Muscle of leg (tissue), 11 donors: ENCODE results near the gene SNUPN. TPM values are rescaled to one million over a fixed set of nuclear protein-coding genes. Genes with fewer than 3 reads are reported as not detected.

Experiments
- DNase-seq: peaks from one replicate; pipeline ENCODE4 v3.0.0; 2013
- H3K27ac ChIP-seq: one replicate; pipeline ENCODE4 v1.5.1; 2013; ENCODE audit warnings: mild to moderate bottlenecking, low read length, control low read depth
- H3K27me3 ChIP-seq: one replicate; pipeline ENCODE4 v1.6.1; 2013; ENCODE audit warnings: low read length; ENCODE audit not compliant: control insufficient read depth, insufficient read depth
- H3K36me3 ChIP-seq: one replicate; pipeline ENCODE4 v1.6.1; 2013; ENCODE audit warnings: low read length; ENCODE audit not compliant: control insufficient read depth, insufficient read depth
- H3K4me1 ChIP-seq: one replicate; pipeline ENCODE4 v1.6.1; 2013; ENCODE audit warnings: low read length; ENCODE audit not compliant: control insufficient read depth, insufficient read depth
- H3K4me3 ChIP-seq: one replicate; pipeline ENCODE4 v1.5.1; 2013; ENCODE audit warnings: low read length, control low read depth
- H3K9me3 ChIP-seq: replicated peaks from 2 replicates; pipeline ENCODE4 v1.6.1; 2013; ENCODE audit warnings: low read depth, low read length; ENCODE audit not compliant: control insufficient read depth
- WGBS: methylation state at CpG from one replicate; pipeline ENCODE4 v1.1.5; 2013; ENCODE audit warnings: missing lambda C conversion rate; ENCODE audit not compliant: insufficient coverage; 5-methylcytosine and 5-hydroxymethylcytosine counted together
- polyA plus RNA-seq, 8 donors: library from polyadenylated mRNA; unstranded; fragments of 120-200 nt; gene quantifications; one replicate each; pipeline versions ENCODE4 v1.2.1 to v1.2.3, GENCODE V29; 2013; ENCODE audit warnings: inconsistent platforms in 1 of 8, low replicate concordance in 1 of 8; ENCODE audit not compliant: insufficient read length in 8 of 8, insufficient read depth in 1 of 8
- total RNA-seq: library from RNA; stranded (reverse); fragments of 120-200 nt; gene quantifications from one replicate; pipeline ENCODE4 v1.2.4, GENCODE V29; 2013

SNUPN gene
- total and polyA plus RNA-seq, 9 donors, result 18.9 to 27.6 (median 22.0) TPM

DNA sequence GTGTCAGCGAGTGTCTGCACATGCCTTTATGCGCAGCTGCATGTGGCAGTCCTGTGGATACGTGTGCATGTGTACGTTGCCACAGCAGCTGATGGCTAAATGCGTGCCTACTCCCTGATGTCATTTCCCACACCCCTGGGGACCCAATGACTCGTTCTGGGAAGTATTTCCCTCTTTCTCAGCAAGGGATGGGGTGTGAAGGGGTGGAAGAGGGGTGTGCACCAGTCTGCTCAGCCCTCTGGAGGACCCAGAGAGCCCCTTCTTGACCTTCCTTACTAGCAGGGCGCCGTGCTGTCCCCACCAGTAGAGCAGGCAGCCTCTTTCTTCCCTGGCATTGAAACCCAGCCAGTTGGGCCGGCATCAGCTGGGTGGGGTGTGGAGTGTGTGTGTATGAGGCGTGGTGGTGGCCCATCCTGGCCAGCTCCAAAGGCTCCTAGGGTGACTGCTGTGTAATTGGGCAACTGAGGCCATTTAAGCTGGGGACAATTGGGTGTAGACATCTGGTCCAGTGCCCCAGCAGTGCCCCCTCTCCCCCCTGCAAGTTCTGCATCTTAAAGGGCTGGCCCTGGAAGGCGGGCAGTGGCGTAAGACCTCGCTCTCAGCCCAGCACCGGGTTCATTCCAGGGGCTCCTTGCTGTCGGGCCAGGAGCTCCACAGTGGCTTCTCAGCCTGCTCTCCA, 41.4 kb upstream of the SNUPN start:
- no peak overlapping the region for H3K4me3 ChIP-seq

DNA sequence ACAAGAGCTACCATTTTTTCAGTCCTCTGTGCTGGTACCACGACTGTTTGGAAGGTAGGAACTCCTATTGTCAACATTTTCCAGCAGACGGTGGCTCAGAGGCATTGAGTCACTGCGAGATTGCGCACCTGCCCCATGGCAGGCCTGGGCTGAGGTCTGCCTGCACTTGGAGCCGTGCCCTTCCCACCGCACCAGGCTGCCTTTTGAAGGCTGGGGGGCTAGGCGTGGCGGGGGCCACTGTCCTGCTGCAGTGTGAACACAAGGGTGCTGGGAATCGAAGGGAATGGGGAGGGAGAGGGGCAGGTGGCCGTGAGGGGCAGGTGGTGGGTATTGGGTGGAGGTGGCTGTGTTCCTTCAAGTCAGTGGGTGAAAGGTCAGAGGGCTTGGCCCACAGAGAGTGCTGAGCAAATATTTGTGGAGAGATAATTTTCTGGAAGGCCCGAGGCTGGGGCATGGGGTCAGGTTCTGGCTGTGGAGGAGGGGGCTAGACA, 38.5 kb upstream of the SNUPN start:
- Histone ChIP-seq H3K4me1 (peaks cover 64% of the 10 kb centered on the region), H3K4me3 (no peak overlapping the region), H3K27me3 (no peaks in the 10 kb centered on the region), H3K27ac (no peak overlapping the region), H3K9me3 (no peaks in the 10 kb centered on the region), H3K36me3 (peaks cover 20% of the 10 kb centered on the region)
- no peak for DNase-seq
- 81% methylated on average over 11 of the region's 11 CpGs for whole genome bisulfite sequencing

More for the DNA sequence above, 41.4 kb upstream of the SNUPN start:
- Histone ChIP-seq H3K4me1 (peaks cover 66% of the 10 kb centered on the region), H3K27me3 (no peaks in the 10 kb centered on the region), H3K9me3 (no peaks in the 10 kb centered on the region), H3K27ac (peak overlapping the region; percentile 93), H3K36me3 (peaks cover 12% of the 10 kb centered on the region)
- 68% methylated on average over 9 of the region's 15 CpGs for WGBS
- peak; percentile 93 for DNase-seq

DNA sequence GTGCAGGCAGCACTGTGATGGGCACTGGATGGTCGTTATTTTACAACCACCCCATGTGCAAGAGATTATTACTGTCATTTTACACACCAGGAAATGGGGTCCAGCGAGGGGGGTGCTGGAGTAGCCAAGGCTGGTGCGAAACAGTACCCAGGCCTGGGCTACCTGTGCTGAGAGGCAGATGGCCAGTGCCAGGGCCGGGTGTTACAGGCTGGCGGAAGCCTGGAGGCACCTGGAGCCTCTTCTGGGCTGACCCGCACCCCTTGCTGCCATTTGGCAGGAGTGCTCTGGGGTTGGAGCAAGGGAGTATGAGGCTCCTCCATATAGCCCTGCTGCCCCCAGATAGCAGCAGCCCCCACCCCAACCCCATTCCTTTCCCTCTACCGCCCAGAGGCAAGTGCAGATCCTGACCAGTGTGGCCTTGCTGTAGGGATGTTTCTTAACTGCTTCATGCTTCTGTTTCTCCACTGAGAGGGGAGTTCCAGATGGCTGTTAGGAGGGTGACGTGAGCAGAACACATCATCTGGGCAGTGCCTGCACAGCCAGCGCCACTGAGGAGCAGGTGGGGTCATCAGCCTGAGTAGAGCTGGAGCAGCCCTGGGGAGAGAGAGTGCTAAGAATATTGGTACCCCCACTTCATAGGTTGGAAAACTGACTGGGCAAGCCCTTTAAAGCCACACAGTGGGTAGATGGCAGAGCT, 37.4 kb upstream of the SNUPN start:
- H3K4me3 ChIP-seq, result no peak overlapping the region
- peaks cover 62% of the 10 kb centered on the region for H3K4me1 ChIP-seq
- DNase-seq, result no peak
- H3K9me3 ChIP-seq, result no peaks in the 10 kb centered on the region
- no peak overlapping the region for H3K27ac ChIP-seq
- WGBS, result 100% methylated on average over 1 of the region's 9 CpGs
- no peaks in the 10 kb centered on the region for H3K27me3 ChIP-seq
- H3K36me3 ChIP-seq, result peaks cover 28% of the 10 kb centered on the region

- WGBS, result 63% methylated on average over 1 of the region's 3 CpGs
- H3K4me3 ChIP-seq, result no peak overlapping the region
- peak overlapping the region; percentile 75 for H3K27ac ChIP-seq
- H3K9me3 ChIP-seq, result no peaks in the 10 kb centered on the region
- H3K27me3 ChIP-seq, result no peaks in the 10 kb centered on the region
- H3K4me1 ChIP-seq, result peaks cover 49% of the 10 kb centered on the region
- no peak for DNase-seq
- peaks cover 38% of the 10 kb centered on the region for H3K36me3 ChIP-seq
Observed at GRCh38 chr15:75661756-75662140, 36.2 kb upstream of the SNUPN start.

DNA sequence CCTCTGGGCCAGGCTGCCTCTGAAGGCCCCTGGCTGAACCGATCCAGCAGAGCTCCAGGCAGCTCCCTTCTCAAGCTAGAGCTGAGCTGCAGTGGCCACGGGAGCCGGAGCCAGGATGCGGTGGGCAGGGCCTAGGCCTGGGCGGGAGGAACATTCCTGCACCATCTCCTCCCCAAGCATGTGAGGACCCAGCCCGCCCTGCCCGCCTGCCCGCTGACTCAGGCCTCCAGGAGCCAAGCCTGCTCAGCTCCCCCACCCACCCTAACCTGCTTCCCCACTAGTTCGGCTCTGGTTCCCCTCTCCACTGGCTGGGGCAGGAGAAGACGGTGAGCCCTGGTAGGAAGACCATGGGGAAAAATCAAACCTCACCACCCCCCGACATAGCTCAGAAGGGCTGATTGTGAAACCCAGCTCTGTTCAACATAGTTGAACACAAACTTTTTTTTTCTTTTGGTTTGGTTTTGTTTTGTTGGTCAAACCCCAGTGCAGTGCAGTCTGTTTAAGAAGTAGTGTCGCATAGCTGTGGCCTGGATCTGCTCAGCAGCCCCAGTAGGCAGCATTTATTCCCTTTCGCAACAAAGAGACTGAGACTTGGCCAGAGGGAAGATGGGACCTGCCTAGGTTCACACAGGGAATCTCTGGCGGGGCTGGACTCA, 35.7 kb upstream of the SNUPN start:
- peaks cover 44% of the 10 kb centered on the region for H3K4me1 ChIP-seq
- H3K4me3 ChIP-seq, result no peak overlapping the region
- H3K36me3 ChIP-seq, result peaks cover 42% of the 10 kb centered on the region
- H3K27ac ChIP-seq, result peak overlapping the region; percentile 78
- no peaks in the 10 kb centered on the region for H3K9me3 ChIP-seq
- 27% methylated on average over 10 of the region's 14 CpGs for WGBS
- H3K27me3 ChIP-seq, result no peaks in the 10 kb centered on the region
- DNase-seq, result peak; percentile 86

DNA sequence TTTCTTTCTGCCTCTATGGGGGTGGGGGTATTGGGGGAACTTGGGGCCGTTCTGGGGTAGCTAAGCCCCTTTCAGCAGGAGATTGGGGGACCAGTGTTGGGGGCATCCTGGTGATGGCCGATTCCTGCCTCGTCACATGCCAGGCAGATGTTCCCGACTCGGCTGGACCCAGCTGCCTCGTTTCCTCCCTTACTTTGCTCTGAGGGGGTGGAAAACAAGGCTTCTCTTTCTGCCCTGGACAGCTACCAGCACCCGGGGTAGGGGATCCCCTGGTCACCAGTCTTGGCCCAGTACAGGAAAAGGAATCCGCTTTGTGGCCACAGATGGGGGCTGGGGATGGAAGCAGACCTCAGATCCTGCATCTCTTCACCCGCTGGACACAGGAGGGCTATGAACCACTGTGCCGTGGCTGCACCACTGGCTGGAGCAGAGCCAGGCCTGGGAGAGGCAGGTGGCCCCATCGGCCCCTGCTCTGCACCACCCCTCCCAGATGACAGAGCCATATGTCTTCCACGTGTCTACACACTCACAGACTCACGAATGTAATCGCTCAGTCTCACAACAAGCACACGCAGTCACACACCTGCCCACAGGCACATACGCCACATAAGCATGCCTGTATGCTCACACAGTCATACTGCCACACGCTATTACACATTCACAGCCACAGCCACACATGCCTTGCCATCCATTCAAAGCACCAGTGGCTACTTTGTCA, 34.6 kb upstream of the SNUPN start:
- no peak for DNase-seq
- Histone ChIP-seq H3K4me1 (peaks cover 40% of the 10 kb centered on the region), H3K36me3 (peaks cover 51% of the 10 kb centered on the region), H3K27me3 (no peaks in the 10 kb centered on the region), H3K4me3 (no peak overlapping the region), H3K9me3 (no peaks in the 10 kb centered on the region), H3K27ac (peak overlapping the region; percentile 78)
- 40% methylated on average over 15 of the region's 17 CpGs for WGBS

DNA sequence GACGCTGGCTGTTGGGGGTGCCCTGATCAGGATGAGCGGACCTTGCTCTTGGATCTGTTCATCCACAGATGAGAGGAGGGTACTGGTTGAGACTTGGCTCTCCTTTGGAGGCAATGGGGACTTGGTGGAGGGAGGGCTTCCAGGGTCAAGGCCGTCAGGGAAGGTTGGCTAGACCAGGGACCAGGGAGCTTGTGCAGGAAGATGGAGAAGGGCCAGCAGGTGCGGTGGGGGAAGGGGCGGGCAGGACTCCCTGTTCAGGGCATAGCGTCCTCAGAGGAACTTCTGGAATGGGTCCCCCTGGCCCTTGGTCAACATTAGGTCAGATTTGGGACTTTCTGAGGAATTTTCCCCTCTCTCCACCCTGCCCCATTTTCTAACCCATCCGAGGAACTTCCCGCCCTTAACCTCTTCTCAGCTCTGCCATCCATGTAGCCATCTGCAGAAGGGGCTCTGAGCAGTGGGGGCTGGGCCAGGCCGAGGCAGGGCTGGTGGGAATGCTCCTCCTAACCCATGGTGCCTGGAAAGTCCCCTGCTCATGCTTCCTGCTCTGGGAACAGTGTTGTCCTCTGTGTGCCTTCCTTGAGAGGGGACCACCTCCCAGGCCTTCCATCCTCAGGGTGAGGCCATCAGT, 33.7 kb upstream of the SNUPN start:
- 71% methylated on average over 5 of the region's 9 CpGs for WGBS
- peaks cover 59% of the 10 kb centered on the region for H3K36me3 ChIP-seq
- H3K9me3 ChIP-seq, result no peaks in the 10 kb centered on the region
- H3K27me3 ChIP-seq, result no peaks in the 10 kb centered on the region
- H3K4me1 ChIP-seq, result peaks cover 42% of the 10 kb centered on the region
- H3K27ac ChIP-seq, result no peak overlapping the region
- no peak for DNase-seq
- H3K4me3 ChIP-seq, result no peak overlapping the region

DNA sequence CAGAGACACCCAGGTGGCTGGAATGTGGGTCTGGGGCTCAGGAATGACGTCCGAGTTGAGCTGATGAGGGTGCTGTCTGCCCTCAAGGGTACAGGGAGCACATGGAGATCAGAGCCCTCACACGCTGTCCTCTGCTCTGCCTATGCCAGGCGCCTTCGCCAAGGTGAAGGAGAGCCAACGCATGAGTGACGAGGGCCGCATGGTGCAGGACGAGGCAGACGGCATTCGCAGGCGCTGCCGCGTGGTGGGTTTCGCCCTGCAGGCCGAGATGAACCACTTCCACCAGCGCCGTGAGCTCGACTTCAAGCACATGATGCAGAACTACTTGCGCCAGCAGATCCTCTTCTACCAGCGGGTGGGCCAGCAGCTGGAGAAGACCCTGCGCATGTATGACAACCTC, 31.3 kb upstream of the SNUPN start:
- H3K36me3 ChIP-seq, result peaks cover 66% of the 10 kb centered on the region
- no peak overlapping the region for H3K4me3 ChIP-seq
- 92% methylated on average over 16 of the region's 22 CpGs for whole genome bisulfite sequencing
- DNase-seq, result no peak
- no peaks in the 10 kb centered on the region for H3K9me3 ChIP-seq
- peaks cover 52% of the 10 kb centered on the region for H3K4me1 ChIP-seq
- no peaks in the 10 kb centered on the region for H3K27me3 ChIP-seq
- no peak overlapping the region for H3K27ac ChIP-seq

DNA sequence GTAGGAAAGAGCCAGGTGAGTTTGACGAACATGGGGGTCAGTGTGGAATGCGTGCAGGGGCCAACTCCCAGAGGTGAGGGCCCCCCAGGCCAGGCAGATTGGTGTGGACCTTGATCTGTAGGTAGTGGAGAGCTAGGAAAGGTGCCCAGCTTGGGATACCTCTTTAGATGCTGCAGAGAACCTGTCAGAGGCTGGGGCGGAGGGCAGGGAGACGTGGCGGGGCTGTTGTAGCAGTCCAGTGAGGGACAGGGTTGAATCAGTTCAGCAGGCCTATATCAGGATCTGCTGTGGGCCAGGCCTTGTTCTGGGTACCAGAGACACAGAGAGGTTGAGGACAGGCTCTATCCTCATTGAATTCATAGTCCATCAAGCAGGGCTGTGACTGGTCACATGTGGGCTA, 30.8 kb upstream of the SNUPN start:
- Histone ChIP-seq H3K4me3 (no peak overlapping the region), H3K27ac (no peak overlapping the region), H3K36me3 (peaks cover 69% of the 10 kb centered on the region), H3K27me3 (no peaks in the 10 kb centered on the region), H3K4me1 (peaks cover 52% of the 10 kb centered on the region), H3K9me3 (no peaks in the 10 kb centered on the region)
- no peak for DNase-seq
- 98% methylated on average over 5 of the region's 5 CpGs for WGBS
